ENCODE results near the gene PIWIL1. TPM values are rescaled to one million over a fixed set of nuclear protein-coding genes. Genes with fewer than 3 reads are reported as not detected.

PIWIL1 gene
- not detected for polyA plus RNA-seq (2012; ENCODE audit: insufficient read depth, insufficient read length, low read depth)

DNA sequence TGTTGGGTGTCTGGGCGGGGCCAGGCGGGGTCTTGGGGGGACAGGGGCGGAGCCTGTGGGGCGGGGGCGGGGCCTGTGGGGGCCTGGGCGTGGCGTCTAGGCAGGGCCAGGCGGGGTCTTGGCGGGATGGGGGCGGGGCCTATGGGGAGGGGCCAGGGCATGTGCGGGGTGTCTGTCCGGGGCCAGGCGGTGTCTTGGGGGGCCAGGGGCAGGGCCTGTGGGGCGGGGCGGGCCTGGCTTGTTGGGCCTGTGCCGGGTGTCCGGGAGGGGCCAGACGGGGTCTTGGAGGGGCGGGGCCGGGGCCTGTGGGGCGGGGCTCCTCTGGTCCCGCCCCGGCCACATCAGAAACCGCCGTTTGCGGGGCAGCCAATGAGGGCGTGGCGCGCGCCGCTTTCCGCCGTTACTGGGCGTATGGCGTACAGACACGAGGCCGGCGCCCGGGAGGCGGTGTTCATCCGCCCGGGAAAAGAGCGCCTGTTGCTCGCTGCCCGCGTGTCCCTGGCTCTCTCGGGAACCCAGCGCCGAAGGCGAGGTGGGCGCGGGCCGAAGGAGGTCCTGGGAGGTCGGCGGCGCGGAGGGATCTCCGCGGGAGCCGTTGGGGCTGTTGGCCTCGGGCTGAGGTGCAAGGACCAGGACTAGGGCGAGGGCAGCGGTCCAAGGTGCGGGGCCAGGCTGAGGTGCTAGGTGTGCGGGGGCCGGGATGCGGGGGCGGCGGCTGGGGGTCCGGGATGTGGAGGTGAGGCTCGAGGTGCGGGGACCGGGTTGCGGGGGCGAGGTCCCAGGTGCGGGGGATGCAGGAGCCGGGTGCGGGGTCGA is at the start of gene PIWIL1:
TSS of gene PIWIL1 (plus strand) at position 400 of the 816 bp plus-strand sequence. CDS start 4,705 bp downstream, outside the sequence.
- TF ChIP-seq, protein P1, sequence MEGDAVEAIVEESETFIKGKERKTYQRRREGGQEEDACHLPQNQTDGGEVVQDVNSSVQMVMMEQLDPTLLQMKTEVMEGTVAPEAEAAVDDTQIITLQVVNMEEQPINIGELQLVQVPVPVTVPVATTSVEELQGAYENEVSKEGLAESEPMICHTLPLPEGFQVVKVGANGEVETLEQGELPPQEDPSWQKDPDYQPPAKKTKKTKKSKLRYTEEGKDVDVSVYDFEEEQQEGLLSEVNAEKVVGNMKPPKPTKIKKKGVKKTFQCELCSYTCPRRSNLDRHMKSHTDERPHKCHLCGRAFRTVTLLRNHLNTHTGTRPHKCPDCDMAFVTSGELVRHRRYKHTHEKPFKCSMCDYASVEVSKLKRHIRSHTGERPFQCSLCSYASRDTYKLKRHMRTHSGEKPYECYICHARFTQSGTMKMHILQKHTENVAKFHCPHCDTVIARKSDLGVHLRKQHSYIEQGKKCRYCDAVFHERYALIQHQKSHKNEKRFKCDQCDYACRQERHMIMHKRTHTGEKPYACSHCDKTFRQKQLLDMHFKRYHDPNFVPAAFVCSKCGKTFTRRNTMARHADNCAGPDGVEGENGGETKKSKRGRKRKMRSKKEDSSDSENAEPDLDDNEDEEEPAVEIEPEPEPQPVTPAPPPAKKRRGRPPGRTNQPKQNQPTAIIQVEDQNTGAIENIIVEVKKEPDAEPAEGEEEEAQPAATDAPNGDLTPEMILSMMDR (IDR thresholded peaks at IDR 0.05; ENCODE audit: low read depth, low read length) = no peak
- no peak for DNase-seq
- Histone ChIP-seq H3K9me3 (no peaks in the 10 kb centered on the region), H3K4me3 (ENCODE audit: low read depth, low read length) (no peak within 1 kb of the TSS), H3K27me3 (peaks cover 36% of the 10 kb centered on the region), H3K4me1 (no peaks in the 10 kb centered on the region), H3K36me3 (no peaks in the 10 kb centered on the region)

DNA sequence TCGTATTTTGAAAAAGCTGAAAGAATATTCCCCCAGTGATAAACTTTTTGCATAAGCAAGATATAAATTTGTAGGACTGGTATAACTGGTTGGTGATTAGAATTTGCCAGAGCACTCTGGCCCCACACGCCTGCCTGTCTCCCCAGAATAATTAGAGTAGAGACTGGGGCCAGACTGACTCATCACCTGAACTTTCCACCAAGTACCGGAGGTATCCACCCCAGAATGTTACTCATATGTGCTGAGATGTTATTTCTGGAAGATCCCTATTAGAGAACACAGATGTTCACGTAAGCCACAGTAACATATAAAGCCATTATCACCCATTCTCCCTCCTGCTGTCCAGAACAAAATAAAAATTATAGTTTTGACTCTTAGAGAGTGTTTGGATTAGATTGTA is 49.5 kb upstream of the PIWIL1 start:
- no peak overlapping the region for H3K4me3 ChIP-seq (ENCODE audit: low read depth, low read length)
- no peaks in the 10 kb centered on the region for H3K36me3 ChIP-seq
- no peaks in the 10 kb centered on the region; the same call in 1 of the 2 replicates for H3K27me3 ChIP-seq
- no peaks in the 10 kb centered on the region for H3K4me1 ChIP-seq
- H3K9me3 ChIP-seq = no peaks in the 10 kb centered on the region
- TF ChIP-seq, protein P1 (IDR thresholded peaks at IDR 0.05; ENCODE audit: low read depth, low read length) = no peak
- no peak for DNase-seq

DNA sequence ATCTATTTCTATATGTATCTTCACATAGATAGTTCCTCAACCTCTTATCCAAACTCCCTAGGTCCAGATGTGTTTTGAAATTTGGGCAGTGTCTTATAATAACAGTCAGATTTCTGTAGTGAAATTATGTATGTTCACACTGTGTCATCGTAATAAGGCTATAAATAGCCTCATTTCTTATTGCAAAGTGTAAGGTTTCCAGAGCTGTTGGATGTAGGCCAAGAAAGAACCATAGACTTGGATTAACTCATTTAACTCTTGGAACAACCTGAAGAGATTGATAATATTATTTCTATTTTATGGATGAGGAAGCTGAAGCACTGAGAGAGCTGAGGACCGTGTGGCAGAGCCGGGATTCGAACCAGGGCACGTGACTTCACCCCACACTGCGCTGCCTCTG is 49.0 kb upstream of the PIWIL1 start:
- H3K27me3 ChIP-seq = no peaks in the 10 kb centered on the region; the same call in 1 of the 2 replicates
- TF ChIP-seq, protein P1 (IDR thresholded peaks at IDR 0.05; ENCODE audit: low read depth, low read length) = no peak
- DNase-seq = no peak

DNA sequence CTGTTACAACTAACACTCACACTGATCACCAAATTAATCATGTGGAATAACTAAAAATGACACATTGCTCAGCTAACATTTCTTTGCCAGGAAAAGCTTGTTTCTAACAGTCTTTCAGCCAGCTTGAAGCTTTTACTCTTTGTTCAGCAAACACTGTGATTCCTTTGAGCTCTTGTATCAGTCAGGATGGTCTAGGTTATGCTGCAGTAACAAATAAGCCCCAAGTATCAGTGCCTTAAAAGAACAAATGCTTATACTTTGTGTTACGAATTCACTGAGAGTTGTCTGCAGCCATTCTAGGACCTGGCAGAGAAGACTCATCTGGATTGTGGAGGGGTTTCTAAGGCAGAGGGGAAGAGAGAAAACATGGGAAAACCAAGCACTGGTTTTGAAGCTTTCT is 47.6 kb upstream of the PIWIL1 start:
- Histone ChIP-seq H3K27me3 (no peaks in the 10 kb centered on the region; the same call in 1 of the 2 replicates), H3K4me1 (no peaks in the 10 kb centered on the region), H3K4me3 (ENCODE audit: low read depth, low read length) (no peak overlapping the region), H3K36me3 (no peaks in the 10 kb centered on the region), H3K9me3 (no peaks in the 10 kb centered on the region)
- DNase-seq = no peak
- TF ChIP-seq, protein P1 (IDR thresholded peaks at IDR 0.05; ENCODE audit: low read depth, low read length) = no peak

More for the DNA sequence above, 49.0 kb upstream of the PIWIL1 start:
- Histone ChIP-seq H3K9me3 (no peaks in the 10 kb centered on the region), H3K36me3 (no peaks in the 10 kb centered on the region), H3K4me1 (no peaks in the 10 kb centered on the region), H3K4me3 (ENCODE audit: low read depth, low read length) (no peak overlapping the region)

DNA sequence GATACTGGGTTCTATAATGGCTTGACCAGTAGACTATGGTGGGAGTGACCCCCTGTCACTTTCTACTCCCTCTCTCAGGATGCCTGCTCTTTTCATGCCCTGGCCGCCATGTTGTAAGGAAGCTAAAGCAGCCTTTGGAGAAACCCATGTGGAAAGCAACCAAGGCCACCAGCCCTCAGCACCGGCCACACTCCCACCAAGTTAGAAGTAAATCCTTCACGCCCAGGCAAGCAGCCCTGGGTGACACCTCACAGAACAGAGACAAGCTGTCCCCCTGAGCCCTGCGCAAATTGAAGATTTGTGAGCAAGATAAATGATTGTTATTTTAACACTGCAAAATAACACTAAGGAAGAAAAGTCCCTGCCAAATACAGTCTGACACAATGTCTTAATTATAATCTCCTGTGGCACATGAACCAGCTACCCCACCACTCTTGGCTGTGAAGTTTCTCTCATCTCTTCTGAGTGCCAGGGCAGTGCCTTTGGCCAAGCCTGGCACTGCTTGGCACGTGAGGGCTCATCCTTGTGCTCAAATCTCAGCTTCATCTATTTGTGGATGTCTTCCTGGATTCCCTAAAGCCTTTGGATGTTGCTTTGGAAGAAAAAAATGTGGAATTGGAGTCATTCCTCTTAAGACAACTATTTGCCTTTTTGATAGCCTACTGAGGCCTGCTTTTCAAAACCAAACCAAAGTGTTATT is 39.2 kb upstream of the PIWIL1 start:
- Histone ChIP-seq H3K9me3 (no peaks in the 10 kb centered on the region), H3K4me3 (ENCODE audit: low read depth, low read length) (no peak overlapping the region), H3K36me3 (no peaks in the 10 kb centered on the region), H3K27me3 (0 out of 2 replicates have a peak, but pooled peaks cover 4% of the 10 kb centered on the region), H3K4me1 (no peaks in the 10 kb centered on the region)
- TF ChIP-seq, protein P1 (IDR thresholded peaks at IDR 0.05; ENCODE audit: low read depth, low read length) = no peak
- no peak for DNase-seq

Measured in BE2C (cell line).